OCI-LY7 (cell line): ENCODE measurements around the gene AK4.

Experiments
- EZH2phosphoT487 ChIP-seq: fragments of 200-600 bp; sonication (generic); IDR thresholded peaks from 2 replicates; pipeline ENCODE4 v1.6.1; 2018; ENCODE audit warnings: low read depth, borderline replicate concordance, mild to moderate bottlenecking, mixed run types, antibody characterized with exemption, low read length, moderate library complexity, mixed read lengths
- TF ChIP-seq, protein P1 (sequence below): fragments of 200-600 bp; sonication (generic); conservative IDR thresholded peaks from 2 replicates; pipeline ENCODE4 v1.5.1; 2014; ENCODE audit warnings: mild to moderate bottlenecking, antibody characterized with exemption, low read length, moderate library complexity, mixed read lengths

DNA sequence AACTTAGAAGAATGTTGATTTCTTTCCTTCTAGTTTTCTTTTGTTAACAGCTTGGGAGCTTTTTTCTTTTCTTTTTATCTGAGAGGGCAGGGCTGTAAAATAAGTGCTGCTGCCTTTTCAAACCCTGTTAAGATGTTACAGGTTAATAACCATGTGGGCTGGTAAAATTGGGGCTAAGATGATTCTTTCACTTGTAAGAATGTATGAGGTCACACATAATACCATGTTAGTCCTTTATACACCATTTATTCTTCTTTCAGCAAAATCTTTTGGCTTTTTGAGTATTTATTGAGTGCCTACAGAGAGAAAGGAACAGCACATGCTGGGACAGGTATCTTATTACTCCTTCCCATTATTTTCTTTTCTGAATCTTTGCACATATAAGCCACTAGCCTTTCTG, 6.1 kb upstream of the AK4 start:
- TF ChIP-seq, protein P1, sequence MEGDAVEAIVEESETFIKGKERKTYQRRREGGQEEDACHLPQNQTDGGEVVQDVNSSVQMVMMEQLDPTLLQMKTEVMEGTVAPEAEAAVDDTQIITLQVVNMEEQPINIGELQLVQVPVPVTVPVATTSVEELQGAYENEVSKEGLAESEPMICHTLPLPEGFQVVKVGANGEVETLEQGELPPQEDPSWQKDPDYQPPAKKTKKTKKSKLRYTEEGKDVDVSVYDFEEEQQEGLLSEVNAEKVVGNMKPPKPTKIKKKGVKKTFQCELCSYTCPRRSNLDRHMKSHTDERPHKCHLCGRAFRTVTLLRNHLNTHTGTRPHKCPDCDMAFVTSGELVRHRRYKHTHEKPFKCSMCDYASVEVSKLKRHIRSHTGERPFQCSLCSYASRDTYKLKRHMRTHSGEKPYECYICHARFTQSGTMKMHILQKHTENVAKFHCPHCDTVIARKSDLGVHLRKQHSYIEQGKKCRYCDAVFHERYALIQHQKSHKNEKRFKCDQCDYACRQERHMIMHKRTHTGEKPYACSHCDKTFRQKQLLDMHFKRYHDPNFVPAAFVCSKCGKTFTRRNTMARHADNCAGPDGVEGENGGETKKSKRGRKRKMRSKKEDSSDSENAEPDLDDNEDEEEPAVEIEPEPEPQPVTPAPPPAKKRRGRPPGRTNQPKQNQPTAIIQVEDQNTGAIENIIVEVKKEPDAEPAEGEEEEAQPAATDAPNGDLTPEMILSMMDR, result no peak
- no peak for TF ChIP-seq EZH2phosphoT487
